Esophagus muscularis mucosa (tissue), 4 donors: Measurements from ENCODE around the gene NEDD9. TPM values are rescaled to one million over a fixed set of nuclear protein-coding genes. Genes with fewer than 3 reads are reported as not detected.

Source experiments
- DNase-seq: peaks from one replicate; pipeline ENCODE4 v3.0.0-alpha.2; 2017; ENCODE audit errors: extremely low spot score
- H3K27ac ChIP-seq, 4 donors: fragments of 200-600 bp; sonication (generic); replicated peaks in 1 of 4; 1 replicate in 3 of 4; 2 replicates in 1 of 4; pipeline ENCODE4 v1.5.1; 2016 to 2019; ENCODE audit warnings: mild to moderate bottlenecking in 1 of 4
- H3K27me3 ChIP-seq, 4 donors: fragments of 200-600 bp; sonication (generic); one replicate each; pipeline versions ENCODE4 v1.5.1 to v1.6.0; 2016 to 2019
- H3K36me3 ChIP-seq, 4 donors: fragments of 200-600 bp; sonication (generic); one replicate each; pipeline ENCODE4 v1.5.1; 2016 to 2019
- H3K4me1 ChIP-seq, 4 donors: fragments of 200-600 bp; sonication (generic); one replicate each; pipeline ENCODE4 v1.5.1; 2016 to 2019
- H3K4me3 ChIP-seq, 4 donors: fragments of 200-600 bp; sonication (generic); 1 replicate in 2 of 4; 2 replicates in 2 of 4; pipeline ENCODE4 v1.5.1; 2016 to 2019; ENCODE audit warnings: mild to moderate bottlenecking in 4 of 4, moderate library complexity in 1 of 4
- H3K9me3 ChIP-seq, 4 donors: fragments of 200-600 bp; sonication (generic); 1 replicate in 3 of 4; 2 replicates in 1 of 4; pipeline ENCODE4 v1.5.1; 2016 to 2019
- CTCF ChIP-seq, 3 experiments: fragments of 200-600 bp in 2 of 3; fragments of 450-650 bp in 1 of 3; sonication (generic) in 2 of 3; IDR thresholded peaks; one replicate each; pipeline ENCODE4 v1.5.1; 2017 to 2019; ENCODE audit warnings: antibody characterized with exemption in 3 of 3, mild to moderate bottlenecking in 2 of 3, moderate library complexity in 1 of 3
- EP300 ChIP-seq: sonication (generic); formaldehyde crosslinking; IDR thresholded peaks from one replicate; pipeline ENCODE4 v1.6.1; 2017; ENCODE audit warnings: antibody characterized with exemption
- POLR2A ChIP-seq: fragments of 450-650 bp; IDR thresholded peaks from one replicate; pipeline ENCODE4 v1.6.1; 2017; ENCODE audit warnings: antibody characterized with exemption, moderate library complexity, mild to moderate bottlenecking, low read depth
- POLR2AphosphoS5 ChIP-seq, 2 donors: sonication (generic); formaldehyde crosslinking; IDR thresholded peaks; one replicate each; pipeline ENCODE4 v1.6.1; 2017; ENCODE audit warnings: antibody characterized with exemption in 2 of 2
- WGBS: methylation state at CpG from one replicate; pipeline ENCODE4 v1.1.5; 2018; 5-methylcytosine and 5-hydroxymethylcytosine counted together
- intact Hi-C: fragments of 100-400 bp; cut with DNase I; formaldehyde crosslinking; loops from one replicate; pipeline ENCODE4 v1.15.1; 2023
- total RNA-seq, 4 donors: library from RNA; depleted of rRNA; stranded (reverse); fragments of >200 nt; gene quantifications; one replicate each; pipeline versions ENCODE4 v1.1.0 to v1.2.1, GENCODE V29; 2016

NEDD9 gene
- total RNA-seq, 4 donors from 2014 or later: 18.3 to 47.2 (median 32.9) TPM

- 79% methylated on average over 4 of the region's 4 CpGs for WGBS
- Histone ChIP-seq H3K9me3 (no peaks in the 10 kb centered on the region), H3K27ac (no peak overlapping the region), H3K4me3 (no peak overlapping the region), H3K4me1 (peaks cover 0 to 8% (median under 1%) of the 10 kb centered on the region in 4 donors), H3K27me3 (no peaks in the 10 kb centered on the region), H3K36me3 (no peaks in the 10 kb centered on the region)
- TF ChIP-seq CTCF (IDR thresholded peaks at IDR 0.05): no peak
- TF ChIP-seq POLR2A: no peak
- no peak for TF ChIP-seq EP300
- no peak for TF ChIP-seq POLR2AphosphoS5 (IDR thresholded peaks at IDR 0.05)
- DNase-seq: no peak
- intact Hi-C loops: no loop called here
Observed at GRCh38 chr6:11268978-11269377, 36.5 kb upstream of the NEDD9 start.

- no peak for DNase-seq
- no peaks in the 10 kb centered on the region for H3K27me3 ChIP-seq
- TF ChIP-seq POLR2AphosphoS5 (IDR thresholded peaks at IDR 0.05) (no peak), EP300 (no peak), CTCF (IDR thresholded peaks at IDR 0.05) (no peak), POLR2A (no peak)
- intact Hi-C loops: no loop called here
- H3K4me1 ChIP-seq: peaks cover 13 to 21% (median 16%) of the 10 kb centered on the region in 4 donors
- WGBS: 79% methylated on average over 3 of the region's 3 CpGs
- H3K27ac ChIP-seq: no peak overlapping the region
- no peak overlapping the region for H3K4me3 ChIP-seq
- H3K36me3 ChIP-seq: no peaks in the 10 kb centered on the region
- no peaks in the 10 kb centered on the region for H3K9me3 ChIP-seq
Observed at GRCh38 chr6:11266926-11267325, 34.5 kb upstream of the NEDD9 start.

GRCh38 chr6:11265932-11266331 is 33.5 kb upstream of the NEDD9 start:
- Histone ChIP-seq H3K36me3 (no peaks in the 10 kb centered on the region), H3K27ac (no peak overlapping the region), H3K4me1 (peaks cover 13 to 23% (median 16%) of the 10 kb centered on the region in 4 donors), H3K9me3 (no peaks in the 10 kb centered on the region), H3K4me3 (no peak overlapping the region), H3K27me3 (no peaks in the 10 kb centered on the region)
- DNase-seq: no peak
- no peak for TF ChIP-seq POLR2AphosphoS5 (IDR thresholded peaks at IDR 0.05)
- no peak for TF ChIP-seq CTCF (IDR thresholded peaks at IDR 0.05)
- TF ChIP-seq EP300: no peak
- no peak for TF ChIP-seq POLR2A
- 100% methylated on average over 1 of the region's 1 CpG for WGBS
- intact Hi-C loops: no loop called here

GRCh38 chr6:11264100-11264499 is 31.6 kb upstream of the NEDD9 start:
- Histone ChIP-seq H3K4me1 (peaks cover 7 to 23% (median 15%) of the 10 kb centered on the region in 4 donors), H3K27ac (peak overlapping the region; percentile 37 to 67 (median 52)), H3K9me3 (no peaks in the 10 kb centered on the region), H3K4me3 (no peak overlapping the region), H3K27me3 (no peaks in the 10 kb centered on the region), H3K36me3 (no peaks in the 10 kb centered on the region)
- intact Hi-C loops: no loop called here
- WGBS: 94% methylated on average over 5 of the region's 6 CpGs
- no peak for DNase-seq
- TF ChIP-seq POLR2A (no peak), CTCF (IDR thresholded peaks at IDR 0.05) (no peak), POLR2AphosphoS5 (IDR thresholded peaks at IDR 0.05) (no peak), EP300 (no peak)

GRCh38 chr6:11263291-11263775 is 30.9 kb upstream of the NEDD9 start:
- DNase-seq: no peak
- no peak for TF ChIP-seq POLR2A
- TF ChIP-seq POLR2AphosphoS5 (IDR thresholded peaks at IDR 0.05): peak; percentile 74 to 76
- TF ChIP-seq CTCF (IDR thresholded peaks at IDR 0.05): no peak
- H3K36me3 ChIP-seq: no peaks in the 10 kb centered on the region
- WGBS: 27% methylated on average over 5 of the region's 5 CpGs
- intact Hi-C loops: no loop called here
- no peaks in the 10 kb centered on the region for H3K9me3 ChIP-seq
- H3K4me3 ChIP-seq: peak overlapping the region in 2 of 4 donors; percentile 1 to 19
- H3K4me1 ChIP-seq: peaks cover 7 to 23% (median 15%) of the 10 kb centered on the region in 4 donors
- H3K27ac ChIP-seq: peak overlapping the region; percentile 37 to 67 (median 52)
- H3K27me3 ChIP-seq: no peaks in the 10 kb centered on the region
